Naive B cell (primary cell): ENCODE data around the gene DNMBP. TPM values are rescaled to one million over a fixed set of nuclear protein-coding genes. Genes with fewer than 3 reads are reported as not detected.
"Not testable (repeated sequence)": the region's sequence is repeated elsewhere in the genome, so short reads cannot be mapped to it uniquely, and the experiment has no call there.

Source experiments
- ATAC-seq, 2 donors: fragments of 150-1000 bp; cut with Tn5 transposase; 2 replicates each; pipeline ENCODE4 v1.10.0; 2021; ENCODE audit warnings: low read depth in 2 of 2, mild to moderate bottlenecking in 2 of 2, moderate library complexity in 2 of 2
- DNase-seq: peaks from one replicate; pipeline ENCODE4 v3.0.0; 2022
- H3K27ac Mint-ChIP-seq, 6 donors: one replicate each; pipeline ENCODE4 v1.8.0; 2020 to 2022; ENCODE audit warnings: mild to moderate bottlenecking in 6 of 6, mixed read lengths in 6 of 6, moderate library complexity in 5 of 6, inconsistent platforms in 2 of 6
- H3K27me3 Mint-ChIP-seq, 3 donors: one replicate each; pipeline ENCODE4 v1.8.0; 2021 to 2022; ENCODE audit warnings: mixed read lengths in 3 of 3, mild to moderate bottlenecking in 1 of 3
- H3K36me3 Mint-ChIP-seq, 2 donors: one replicate each; pipeline ENCODE4 v1.8.0; 2020 to 2022; ENCODE audit warnings: mixed read lengths in 2 of 2, inconsistent platforms in 1 of 2, mild to moderate bottlenecking in 1 of 2
- H3K4me1 Mint-ChIP-seq, 3 donors: one replicate each; pipeline ENCODE4 v1.8.0; 2020 to 2022; ENCODE audit warnings: mixed read lengths in 3 of 3, inconsistent platforms in 1 of 3, mild to moderate bottlenecking in 1 of 3, moderate library complexity in 1 of 3
- H3K4me3 Mint-ChIP-seq, 8 donors: one replicate each; pipeline ENCODE4 v1.8.0; 2020 to 2022; ENCODE audit warnings: mild to moderate bottlenecking in 8 of 8, mixed read lengths in 8 of 8, moderate library complexity in 8 of 8, inconsistent platforms in 2 of 8
- H3K9me3 Mint-ChIP-seq, 7 donors: one replicate each; pipeline ENCODE4 v1.8.0; 2020 to 2022; ENCODE audit warnings: mixed read lengths in 7 of 7, mild to moderate bottlenecking in 5 of 7, inconsistent platforms in 2 of 7, moderate library complexity in 1 of 7
- polyA plus RNA-seq, 6 donors: library from polyadenylated mRNA; unstranded; fragments of 300-500 nt; fragmentation: Illumina TruSeq; gene quantifications; one replicate each; pipeline ENCODE4 v1.2.3, GENCODE V29; 2021; ENCODE audit warnings: low read depth in 6 of 6

The DNMBP gene
- polyA plus RNA-seq, 6 donors from 2014 or later: 1.2 to 11.9 (median 6.1) TPM

DNA sequence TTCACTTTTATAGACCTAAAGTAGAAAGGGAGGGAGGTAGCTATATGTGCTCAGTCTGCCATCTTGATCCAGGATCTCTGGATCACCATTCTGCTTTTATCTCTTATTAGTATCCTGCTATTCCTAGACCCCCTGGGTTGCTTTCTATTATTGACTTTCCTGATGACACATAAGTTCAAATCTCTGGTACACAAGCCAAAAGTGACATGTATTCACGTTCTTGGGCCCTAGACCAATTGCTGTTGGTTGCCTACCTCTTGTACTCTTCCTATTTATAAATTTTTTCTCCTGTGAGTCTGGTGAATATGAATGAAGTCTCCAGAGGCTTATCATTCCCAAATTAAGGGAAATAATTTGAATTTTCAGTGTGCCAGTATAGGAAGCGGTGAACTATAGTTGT is 56.9 kb downstream of the DNMBP start:
- Mint-ChIP-seq H3K9me3 (peaks cover 2 to 24% (median 17%) of the 10 kb centered on the region in 7 donors), H3K4me3 (no peak overlapping the region), H3K27ac (no peak overlapping the region), H3K36me3 (peaks cover 48 to 58% of the 10 kb centered on the region in 2 donors), H3K27me3 (no peaks in the 10 kb centered on the region), H3K4me1 (peaks cover 4 to 18% (median 10%) of the 10 kb centered on the region in 3 donors)
- DNase-seq (no peak), ATAC-seq (no peak)

DNA sequence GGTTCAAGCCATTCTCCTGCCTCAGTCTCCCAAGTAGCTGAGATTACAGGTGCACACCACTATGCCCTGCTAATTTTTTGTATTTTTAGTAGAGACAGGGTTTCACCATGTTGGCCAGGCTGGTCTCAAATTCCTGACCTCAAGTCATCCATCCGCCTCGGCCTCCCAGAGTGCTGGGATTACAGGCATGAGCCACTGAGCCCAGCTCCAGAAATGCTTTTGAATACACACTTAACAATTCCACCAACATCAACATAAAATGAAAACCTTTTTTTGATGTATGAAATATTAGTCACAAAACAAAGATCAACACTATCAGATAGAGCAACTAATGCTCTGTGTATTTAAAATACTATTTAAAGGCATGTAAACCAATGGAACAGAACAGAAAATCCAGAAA is 63.7 kb downstream of the DNMBP start:
- Mint-ChIP-seq H3K27ac (peak overlapping the region in 2 of 6 donors; percentile 13 to 30), H3K4me3 (peak overlapping the region in 1 of 8 donors; percentile 42), H3K4me1 (peaks cover 6 to 35% (median 12%) of the 10 kb centered on the region in 3 donors), H3K9me3 (peaks cover 2 to 12% (median 9%) of the 10 kb centered on the region in 7 donors), H3K36me3 (peaks cover 20 to 27% of the 10 kb centered on the region in 2 donors)
- DNase-seq, H3K27me3 Mint-ChIP-seq, ATAC-seq: not testable (repeated sequence)

DNA sequence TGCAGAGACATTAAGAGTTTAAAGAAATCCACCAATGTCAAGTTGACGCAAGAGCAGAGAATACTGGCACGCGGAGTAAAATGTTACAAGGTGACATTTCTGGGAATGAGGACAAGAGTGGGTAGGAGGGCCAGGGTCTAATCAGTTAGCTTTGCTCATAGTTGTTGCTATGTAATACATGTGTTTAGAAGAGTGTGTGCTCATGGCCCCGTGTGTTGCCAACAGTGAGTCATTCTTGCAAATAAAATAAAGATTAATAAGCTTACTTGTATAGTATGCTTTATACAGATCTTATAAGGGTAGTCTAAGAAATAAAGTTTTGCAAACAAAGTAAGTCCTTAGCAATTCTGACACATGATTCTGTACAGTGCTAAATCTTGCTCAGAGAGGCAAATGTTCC is 64.5 kb downstream of the DNMBP start:
- DNase-seq (no peak), ATAC-seq (no peak)
- Mint-ChIP-seq H3K36me3 (peaks cover 18 to 27% of the 10 kb centered on the region in 2 donors), H3K4me3 (no peak overlapping the region), H3K4me1 (peaks cover 12 to 40% (median 18%) of the 10 kb centered on the region in 3 donors), H3K9me3 (peaks cover 0 to 9% (median 2%) of the 10 kb centered on the region in 7 donors), H3K27ac (no peak overlapping the region), H3K27me3 (no peaks in the 10 kb centered on the region)

DNA sequence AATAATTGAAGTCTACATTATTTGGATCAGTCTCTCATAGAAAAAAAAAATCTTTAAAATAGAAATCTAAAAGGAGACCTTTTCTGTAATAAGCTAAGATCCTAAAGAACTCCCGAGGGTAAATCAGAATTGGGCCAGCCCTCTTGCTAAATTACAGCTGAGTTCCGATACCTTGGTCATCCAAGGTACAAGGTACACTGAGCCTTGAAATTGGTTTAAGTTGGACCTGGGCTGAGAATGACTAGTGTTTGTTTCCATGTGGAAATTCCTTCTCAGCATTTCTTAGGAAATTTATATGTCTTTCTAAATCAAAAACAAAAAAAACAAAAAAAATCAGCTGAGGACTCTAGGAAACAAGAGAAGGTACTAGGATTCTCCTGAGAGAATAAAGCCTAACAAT is 64.9 kb downstream of the DNMBP start:
- DNase-seq (no peak), ATAC-seq (no peak)
- H3K27me3 Mint-ChIP-seq: no peaks in the 10 kb centered on the region
- H3K36me3 Mint-ChIP-seq: peaks cover 16 to 23% of the 10 kb centered on the region in 2 donors
- H3K9me3 Mint-ChIP-seq: peaks cover 0 to 9% (median 0%) of the 10 kb centered on the region in 7 donors
- no peak overlapping the region for H3K27ac Mint-ChIP-seq
- H3K4me3 Mint-ChIP-seq: no peak overlapping the region
- H3K4me1 Mint-ChIP-seq: peaks cover 16 to 39% (median 16%) of the 10 kb centered on the region in 3 donors

DNA sequence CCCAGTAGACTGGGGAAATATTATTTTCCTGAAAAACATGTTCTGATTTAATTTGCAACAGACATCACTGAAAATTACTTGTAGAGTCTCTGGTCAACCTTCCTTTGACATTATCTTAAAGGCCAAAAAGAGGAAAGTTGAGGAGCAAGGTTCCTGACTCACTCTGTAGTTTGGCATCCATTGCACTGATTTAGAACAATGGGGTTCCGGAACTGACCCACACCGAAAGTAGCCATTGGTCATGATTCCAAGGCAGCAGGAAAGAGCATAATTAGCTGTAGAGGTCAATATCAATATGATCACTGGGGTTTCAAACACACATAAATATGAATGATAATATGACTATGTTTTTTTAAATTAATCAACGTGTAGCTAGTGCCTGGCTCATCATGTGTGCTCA is 65.8 kb downstream of the DNMBP start:
- Mint-ChIP-seq H3K27ac (no peak overlapping the region), H3K27me3 (no peaks in the 10 kb centered on the region), H3K36me3 (peaks cover 21 to 24% of the 10 kb centered on the region in 2 donors), H3K9me3 (peaks cover 0 to 9% (median 0%) of the 10 kb centered on the region in 7 donors), H3K4me1 (peaks cover 23 to 47% (median 23%) of the 10 kb centered on the region in 3 donors), H3K4me3 (no peak overlapping the region)
- DNase-seq: no peak
- ATAC-seq: no peak

DNA sequence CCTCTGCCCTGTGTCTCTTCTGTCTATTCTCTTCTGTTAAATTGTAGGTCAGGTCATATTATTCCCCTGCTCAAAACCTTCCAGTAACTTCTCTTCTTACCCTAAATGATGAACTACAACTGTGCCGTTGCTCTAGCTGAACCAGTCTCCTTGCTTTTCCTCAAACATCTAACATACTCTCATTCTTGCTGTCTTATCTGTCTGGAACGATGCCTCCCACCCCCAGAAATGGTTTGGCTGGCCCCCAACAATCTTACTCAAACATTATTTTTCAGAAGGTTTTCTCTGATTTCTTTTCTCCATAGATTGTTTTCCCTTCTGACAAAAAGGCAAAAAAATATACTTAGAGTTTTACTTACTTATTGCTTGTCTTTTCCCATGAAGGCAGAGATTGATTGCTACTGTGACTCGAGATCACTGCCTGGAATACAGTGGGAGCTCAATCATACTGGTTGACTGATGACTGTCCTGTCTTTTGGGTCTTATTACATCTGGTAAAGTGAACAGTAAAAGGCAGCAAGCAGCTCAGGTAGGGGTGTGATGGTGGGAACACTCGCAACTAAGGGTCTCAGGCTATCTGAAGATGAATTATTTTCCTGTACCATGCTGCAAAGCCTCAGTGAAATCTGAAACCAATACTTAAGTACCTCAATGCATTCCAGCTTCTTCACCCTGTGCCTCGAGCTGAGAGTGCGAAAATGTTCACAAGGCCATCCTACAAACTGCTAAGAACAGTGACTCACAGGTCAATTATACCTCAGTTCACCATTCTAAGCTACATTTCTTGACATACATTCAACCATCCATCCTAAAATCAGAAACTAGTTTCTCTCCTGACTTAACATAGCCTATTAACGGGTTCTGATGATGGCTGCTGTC is 67.6 kb downstream of the DNMBP start:
- H3K27ac Mint-ChIP-seq: peak overlapping the region in 1 of 6 donors; percentile 13
- H3K36me3 Mint-ChIP-seq: peaks cover 27 to 29% of the 10 kb centered on the region in 2 donors
- no peaks in the 10 kb centered on the region for H3K27me3 Mint-ChIP-seq
- DNase-seq: no peak
- no peak for ATAC-seq
- no peak overlapping the region for H3K4me3 Mint-ChIP-seq
- peaks cover 0 to 9% (median 0%) of the 10 kb centered on the region in 7 donors for H3K9me3 Mint-ChIP-seq
- peaks cover 32 to 58% (median 39%) of the 10 kb centered on the region in 3 donors for H3K4me1 Mint-ChIP-seq

DNA sequence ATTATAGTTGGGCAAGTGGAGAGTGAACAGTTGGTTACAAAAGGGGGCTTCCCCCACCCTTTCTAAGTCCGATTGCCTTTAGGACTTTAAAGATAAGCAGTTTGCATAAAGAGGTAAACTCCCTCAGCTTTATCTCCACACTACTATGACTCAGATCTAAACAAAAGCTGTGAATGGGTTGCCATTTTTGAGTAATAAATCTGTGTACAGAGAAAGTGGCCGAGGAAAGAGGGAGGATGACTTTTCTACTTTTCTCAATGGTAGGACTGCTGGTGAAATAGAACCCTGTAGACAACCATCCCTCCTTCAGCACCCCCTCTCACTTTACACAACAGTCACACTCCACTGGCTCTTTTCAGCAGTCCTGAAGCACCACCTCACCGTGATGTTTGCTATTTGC is 71.2 kb downstream of the DNMBP start:
- peaks cover 27 to 29% of the 10 kb centered on the region in 2 donors for H3K36me3 Mint-ChIP-seq
- no peak overlapping the region for H3K4me3 Mint-ChIP-seq
- H3K27me3 Mint-ChIP-seq: no peaks in the 10 kb centered on the region
- peak overlapping the region in 2 of 6 donors; percentile 35 to 64 for H3K27ac Mint-ChIP-seq
- no peak for DNase-seq
- peaks cover 0 to 9% (median 0%) of the 10 kb centered on the region in 7 donors for H3K9me3 Mint-ChIP-seq
- peaks cover 34 to 46% (median 39%) of the 10 kb centered on the region in 3 donors for H3K4me1 Mint-ChIP-seq
- ATAC-seq: no peak

DNA sequence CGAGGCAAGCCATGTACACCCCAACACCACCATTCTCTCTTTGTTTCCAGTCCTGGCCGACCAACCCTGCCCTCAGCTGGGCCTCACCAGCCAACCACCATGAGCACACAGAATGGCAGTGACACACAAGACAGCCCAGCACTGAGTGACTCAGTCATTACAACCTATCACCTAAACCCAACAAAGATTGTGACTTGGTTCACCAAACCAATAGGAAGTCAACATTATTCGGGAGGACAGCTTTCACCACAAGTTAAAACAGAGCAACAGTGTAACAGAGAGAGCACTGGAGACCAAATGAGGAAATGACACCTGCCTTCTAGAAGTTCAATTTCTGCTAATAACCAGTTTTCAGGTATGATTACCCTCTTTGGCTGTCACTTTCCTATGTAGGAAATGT is 72.1 kb downstream of the DNMBP start:
- peaks cover 0 to 9% (median 0%) of the 10 kb centered on the region in 7 donors for H3K9me3 Mint-ChIP-seq
- peaks cover 34 to 46% (median 39%) of the 10 kb centered on the region in 3 donors for H3K4me1 Mint-ChIP-seq
- ATAC-seq (peak in 1 of 2 donors; percentile 54), DNase-seq (no peak)
- H3K27me3 Mint-ChIP-seq: no peaks in the 10 kb centered on the region
- peak overlapping the region in 1 of 8 donors; percentile 7 for H3K4me3 Mint-ChIP-seq
- H3K27ac Mint-ChIP-seq: peak overlapping the region in 3 of 6 donors; percentile 3 to 70 (median 18)
- H3K36me3 Mint-ChIP-seq: peaks cover 27 to 29% of the 10 kb centered on the region in 2 donors

DNA sequence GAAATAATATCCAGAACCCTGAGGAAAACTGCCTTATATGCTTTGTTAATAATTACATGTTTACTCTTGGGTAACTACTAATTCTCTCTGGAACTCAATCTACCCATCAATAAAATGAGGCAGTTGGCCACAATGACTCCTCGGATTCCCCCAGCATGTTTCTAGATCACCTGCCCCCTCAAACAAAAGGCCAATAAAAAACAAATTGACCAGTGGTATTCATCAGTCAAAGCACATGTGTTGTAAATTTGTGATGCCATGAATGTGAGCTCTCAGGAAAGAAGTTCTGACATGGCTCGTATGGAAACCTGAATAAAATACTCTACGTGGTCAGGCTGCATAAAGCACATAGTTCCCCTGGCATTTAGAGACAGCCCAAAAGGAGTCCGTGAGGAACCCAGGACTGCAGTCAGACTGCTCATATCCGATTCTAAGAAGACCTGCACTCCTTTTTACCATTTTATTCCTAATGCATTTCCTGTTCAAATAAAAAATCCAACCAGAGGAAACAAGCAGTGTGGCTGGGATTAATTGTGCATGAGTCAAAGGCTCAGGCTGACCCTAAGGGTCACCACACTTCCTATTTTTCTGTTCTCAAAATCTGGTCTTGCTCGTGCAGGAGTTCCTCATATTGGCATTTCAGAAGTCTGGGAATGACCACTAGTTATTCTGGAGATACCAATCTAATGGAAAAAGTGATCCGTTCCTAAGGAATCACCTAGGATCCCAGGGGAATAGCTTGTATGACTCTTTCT is 77.4 kb downstream of the DNMBP start:
- not testable (repeated sequence) for H3K9me3 Mint-ChIP-seq, H3K4me3 Mint-ChIP-seq, ATAC-seq, H3K36me3 Mint-ChIP-seq, H3K27me3 Mint-ChIP-seq, DNase-seq
- peak overlapping the region in 2 of 6 donors; percentile 8 to 22 for H3K27ac Mint-ChIP-seq
- peaks cover 24 to 42% (median 31%) of the 10 kb centered on the region in 3 donors for H3K4me1 Mint-ChIP-seq

DNA sequence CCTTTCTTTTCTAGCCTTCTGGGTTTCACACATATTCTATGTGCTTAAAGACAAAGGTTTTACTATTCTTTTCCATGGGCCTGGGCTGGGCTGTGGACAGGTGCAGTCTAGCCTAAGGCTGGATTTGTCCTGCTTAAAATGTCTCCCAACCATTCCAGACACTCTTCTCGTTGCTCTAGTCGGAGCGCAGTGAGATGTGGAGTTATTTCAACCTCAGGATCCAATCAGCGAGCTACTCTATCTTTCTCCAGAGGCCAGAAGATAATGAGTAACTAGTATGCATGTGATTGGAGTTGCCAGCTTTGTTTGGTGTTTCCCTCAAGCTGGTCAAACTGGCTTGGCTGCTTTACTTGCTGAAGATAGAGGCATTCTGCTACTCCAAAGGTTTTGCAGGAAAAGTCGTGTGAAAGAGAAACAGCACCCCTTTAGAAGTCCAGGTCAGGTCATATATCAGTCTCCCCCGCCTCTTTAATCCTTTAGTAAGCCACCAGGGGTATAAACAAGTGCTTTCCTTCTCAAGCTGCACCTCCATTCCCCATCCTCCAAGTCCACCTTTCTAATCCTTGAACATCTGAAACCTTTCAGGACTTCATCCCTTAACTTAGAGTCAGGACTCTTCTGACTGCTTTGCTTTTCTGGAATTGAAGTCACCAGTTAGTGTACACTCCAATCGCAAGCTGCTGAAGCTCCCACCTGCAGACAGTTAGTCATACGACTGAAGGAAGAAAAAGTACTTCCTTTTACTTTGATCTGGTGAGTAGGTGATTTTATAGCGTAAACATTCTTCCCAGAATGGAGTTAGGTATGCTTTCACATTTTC is 78.8 kb downstream of the DNMBP start:
- peak overlapping the region in 3 of 6 donors; percentile 16 to 87 (median 81) for H3K27ac Mint-ChIP-seq
- no peak overlapping the region for H3K4me3 Mint-ChIP-seq
- peaks cover 25 to 35% (median 26%) of the 10 kb centered on the region in 3 donors for H3K4me1 Mint-ChIP-seq
- ATAC-seq: no peak
- no peaks in the 10 kb centered on the region for H3K9me3 Mint-ChIP-seq
- H3K27me3 Mint-ChIP-seq: no peaks in the 10 kb centered on the region
- DNase-seq: no peak
- H3K36me3 Mint-ChIP-seq: peaks cover 0 to 8% of the 10 kb centered on the region in 2 donors

DNA sequence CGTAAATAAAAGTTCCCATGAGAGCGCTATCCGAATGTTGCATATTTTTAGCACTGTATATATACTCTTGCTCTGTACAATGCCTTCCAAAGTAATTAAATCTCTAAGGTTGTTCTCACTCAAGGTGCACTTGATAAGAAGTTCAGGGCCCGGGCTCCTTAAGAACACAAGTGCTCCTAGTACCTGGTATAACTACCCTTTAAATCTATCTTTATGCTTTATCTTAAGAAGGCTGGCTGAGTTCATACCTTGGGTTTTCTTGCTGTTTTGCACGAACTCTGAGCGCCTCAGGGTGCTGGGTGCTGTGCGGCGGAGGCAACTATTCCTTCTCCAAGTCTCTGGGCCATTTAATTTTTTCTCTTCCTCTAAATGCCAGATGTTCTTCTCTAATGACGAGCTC is 80.4 kb downstream of the DNMBP start:
- DNase-seq: no peak
- no peak overlapping the region for H3K4me3 Mint-ChIP-seq
- peak overlapping the region in 2 of 6 donors; percentile 48 to 59 for H3K27ac Mint-ChIP-seq
- H3K4me1 Mint-ChIP-seq: peaks cover 26 to 43% (median 31%) of the 10 kb centered on the region in 3 donors
- H3K27me3 Mint-ChIP-seq: no peaks in the 10 kb centered on the region
- no peaks in the 10 kb centered on the region for H3K9me3 Mint-ChIP-seq
- no peak for ATAC-seq
- peaks cover 0 to 8% of the 10 kb centered on the region in 2 donors for H3K36me3 Mint-ChIP-seq

DNA sequence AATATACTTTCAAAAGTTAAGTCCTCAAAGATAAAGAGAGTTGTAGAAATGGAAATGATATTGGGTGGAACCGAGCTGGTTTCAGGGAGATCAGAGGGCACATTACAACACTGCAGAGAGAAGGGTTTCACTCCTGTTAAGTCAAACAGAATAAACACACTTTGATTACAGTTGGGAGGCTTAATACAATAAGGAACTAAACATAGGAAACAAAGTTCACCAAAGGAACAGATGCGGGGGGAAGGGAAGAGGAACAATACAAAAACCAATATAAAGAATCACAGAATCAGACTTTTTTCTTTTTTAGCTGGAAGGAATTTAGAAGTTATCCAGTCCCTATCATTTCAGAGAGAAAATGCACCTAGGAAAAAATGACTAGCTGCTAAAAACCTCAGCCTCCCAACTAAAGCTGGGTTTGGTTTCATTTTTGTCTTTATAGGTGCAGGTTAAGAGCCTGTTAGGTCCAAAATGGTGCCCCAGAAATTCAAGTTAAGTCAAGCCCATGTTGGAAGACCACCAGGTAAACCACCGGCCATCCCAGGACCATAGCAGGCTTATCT is 81.9 kb downstream of the DNMBP start:
- Mint-ChIP-seq H3K4me3 (no peak overlapping the region), H3K9me3 (no peaks in the 10 kb centered on the region), H3K4me1 (peaks cover 26 to 54% (median 39%) of the 10 kb centered on the region in 3 donors), H3K27ac (peak overlapping the region in 2 of 6 donors; percentile 12 to 14), H3K36me3 (peaks cover 0 to 11% of the 10 kb centered on the region in 2 donors), H3K27me3 (no peaks in the 10 kb centered on the region)
- DNase-seq: no peak
- no peak for ATAC-seq
